ENCODE data around the gene PRKCQ.

- TF ChIP-seq, protein P1, sequence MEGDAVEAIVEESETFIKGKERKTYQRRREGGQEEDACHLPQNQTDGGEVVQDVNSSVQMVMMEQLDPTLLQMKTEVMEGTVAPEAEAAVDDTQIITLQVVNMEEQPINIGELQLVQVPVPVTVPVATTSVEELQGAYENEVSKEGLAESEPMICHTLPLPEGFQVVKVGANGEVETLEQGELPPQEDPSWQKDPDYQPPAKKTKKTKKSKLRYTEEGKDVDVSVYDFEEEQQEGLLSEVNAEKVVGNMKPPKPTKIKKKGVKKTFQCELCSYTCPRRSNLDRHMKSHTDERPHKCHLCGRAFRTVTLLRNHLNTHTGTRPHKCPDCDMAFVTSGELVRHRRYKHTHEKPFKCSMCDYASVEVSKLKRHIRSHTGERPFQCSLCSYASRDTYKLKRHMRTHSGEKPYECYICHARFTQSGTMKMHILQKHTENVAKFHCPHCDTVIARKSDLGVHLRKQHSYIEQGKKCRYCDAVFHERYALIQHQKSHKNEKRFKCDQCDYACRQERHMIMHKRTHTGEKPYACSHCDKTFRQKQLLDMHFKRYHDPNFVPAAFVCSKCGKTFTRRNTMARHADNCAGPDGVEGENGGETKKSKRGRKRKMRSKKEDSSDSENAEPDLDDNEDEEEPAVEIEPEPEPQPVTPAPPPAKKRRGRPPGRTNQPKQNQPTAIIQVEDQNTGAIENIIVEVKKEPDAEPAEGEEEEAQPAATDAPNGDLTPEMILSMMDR (optimal IDR thresholded peaks at IDR 0.05 in 1 of 3, IDR thresholded peaks at IDR 0.05 in 1 of 3, conservative IDR thresholded peaks at IDR 0.05 in 1 of 3; ENCODE audit: extremely low read depth in 1 of 3, insufficient read depth in 2 of 3, low read length in 3 of 3), result no peak
- no peak for TF ChIP-seq EZH2 (IDR thresholded peaks at IDR 0.05; ENCODE audit: low read length)
Observed at GRCh38 chr10:6518791-6519429, 61.2 kb downstream of the PRKCQ start.

Measured in keratinocyte (primary cell).